ENCODE data around the gene POR. TPM values are rescaled to one million over a fixed set of nuclear protein-coding genes. Genes with fewer than 3 reads are reported as not detected.
A peak's percentile ranks its signal among the peaks of the same experiment; 100 is the strongest.

Gene POR
- polyA plus RNA-seq, 1 donor = 67.7 TPM

GRCh38 chr7:75993689-75994387, 78.9 kb downstream of the POR start:
- H3K9me3 ChIP-seq (ENCODE audit: control insufficient read depth, low read depth, low read length) = no peaks in the 10 kb centered on the region
- H3K4me3 ChIP-seq (ENCODE audit: low read length) = peak overlapping the region; percentile 96
- peaks cover 16% of the 10 kb centered on the region for H3K4me1 ChIP-seq (ENCODE audit: control insufficient read depth, insufficient read depth, low read length)
- peak overlapping the region; percentile 74 for H3K27ac ChIP-seq (ENCODE audit: low read length)
- H3K27me3 ChIP-seq (ENCODE audit: control insufficient read depth, insufficient read depth, low read length) = no peaks in the 10 kb centered on the region
- WGBS (ENCODE audit: insufficient coverage, low lambda C conversion rate) = no CpG with 5 or more reads among the region's 40 CpGs
- DNase-seq = peak; percentile 63 to 72
- H3K36me3 ChIP-seq (ENCODE audit: control insufficient read depth, insufficient read depth, low read length) = peaks cover 21% of the 10 kb centered on the region

GRCh38 chr7:75994388-75995051, 79.6 kb downstream of the POR start, which contains the start of gene TMEM120A:
Gene TMEM120A, minus strand, starts transcription at chr7:75994595. Its CDS starts 25 bp downstream, at chr7:75994570.
- Histone ChIP-seq H3K4me3 (ENCODE audit: low read length) (peak within 1 kb of the TSS; percentile 96), H3K36me3 (ENCODE audit: control insufficient read depth, insufficient read depth, low read length) (peaks cover 23% of the 10 kb centered on the region), H3K27me3 (ENCODE audit: control insufficient read depth, insufficient read depth, low read length) (no peaks in the 10 kb centered on the region), H3K27ac (ENCODE audit: low read length) (peak within 1 kb of the TSS; percentile 74), H3K9me3 (ENCODE audit: control insufficient read depth, low read depth, low read length) (no peaks in the 10 kb centered on the region), H3K4me1 (ENCODE audit: control insufficient read depth, insufficient read depth, low read length) (peaks cover 16% of the 10 kb centered on the region)
- DNase-seq = peak; percentile 89 to 91
- no CpG with 5 or more reads among the region's 51 CpGs for WGBS (ENCODE audit: insufficient coverage, low lambda C conversion rate)

GRCh38 chr7:75995052-75995471, 80.1 kb downstream of the POR start:
- Histone ChIP-seq H3K36me3 (ENCODE audit: control insufficient read depth, insufficient read depth, low read length) (peaks cover 25% of the 10 kb centered on the region), H3K27me3 (ENCODE audit: control insufficient read depth, insufficient read depth, low read length) (no peaks in the 10 kb centered on the region), H3K4me3 (ENCODE audit: low read length) (peak overlapping the region; percentile 96), H3K27ac (ENCODE audit: low read length) (peak overlapping the region; percentile 42), H3K9me3 (ENCODE audit: control insufficient read depth, low read depth, low read length) (no peaks in the 10 kb centered on the region), H3K4me1 (ENCODE audit: control insufficient read depth, insufficient read depth, low read length) (peaks cover 16% of the 10 kb centered on the region)
- no CpG with 5 or more reads among the region's 11 CpGs for WGBS (ENCODE audit: insufficient coverage, low lambda C conversion rate)
- no peak for DNase-seq

- Histone ChIP-seq H3K4me1 (ENCODE audit: control insufficient read depth, insufficient read depth, low read length) (peaks cover 14% of the 10 kb centered on the region), H3K9me3 (ENCODE audit: control insufficient read depth, low read depth, low read length) (no peaks in the 10 kb centered on the region), H3K27me3 (ENCODE audit: control insufficient read depth, insufficient read depth, low read length) (no peaks in the 10 kb centered on the region), H3K27ac (ENCODE audit: low read length) (no peak overlapping the region), H3K36me3 (ENCODE audit: control insufficient read depth, insufficient read depth, low read length) (peaks cover 30% of the 10 kb centered on the region), H3K4me3 (ENCODE audit: low read length) (no peak overlapping the region)
- no peak for DNase-seq
- no CpG with 5 or more reads among the region's 5 CpGs for WGBS (ENCODE audit: insufficient coverage, low lambda C conversion rate)
Measured at GRCh38 chr7:75995996-75996395, 81.0 kb downstream of the POR start.

- Histone ChIP-seq H3K36me3 (ENCODE audit: control insufficient read depth, insufficient read depth, low read length) (peaks cover 32% of the 10 kb centered on the region), H3K27ac (ENCODE audit: low read length) (no peak overlapping the region), H3K4me1 (ENCODE audit: control insufficient read depth, insufficient read depth, low read length) (peaks cover 13% of the 10 kb centered on the region), H3K9me3 (ENCODE audit: control insufficient read depth, low read depth, low read length) (no peaks in the 10 kb centered on the region), H3K27me3 (ENCODE audit: control insufficient read depth, insufficient read depth, low read length) (no peaks in the 10 kb centered on the region), H3K4me3 (ENCODE audit: low read length) (no peak overlapping the region)
- no CpG with 5 or more reads among the region's 4 CpGs for WGBS (ENCODE audit: insufficient coverage, low lambda C conversion rate)
- no peak for DNase-seq
Measured at GRCh38 chr7:75996476-75996875, 81.5 kb downstream of the POR start.

- no peak for DNase-seq
- H3K4me3 ChIP-seq (ENCODE audit: low read length) = no peak overlapping the region
- H3K27ac ChIP-seq (ENCODE audit: low read length) = no peak overlapping the region
- no CpG with 5 or more reads among the region's 1 CpG for WGBS (ENCODE audit: insufficient coverage, low lambda C conversion rate)
- peaks cover 39% of the 10 kb centered on the region for H3K36me3 ChIP-seq (ENCODE audit: control insufficient read depth, insufficient read depth, low read length)
- H3K27me3 ChIP-seq (ENCODE audit: control insufficient read depth, insufficient read depth, low read length) = no peaks in the 10 kb centered on the region
- H3K9me3 ChIP-seq (ENCODE audit: control insufficient read depth, low read depth, low read length) = no peaks in the 10 kb centered on the region
- peaks cover 11% of the 10 kb centered on the region for H3K4me1 ChIP-seq (ENCODE audit: control insufficient read depth, insufficient read depth, low read length)
Measured at GRCh38 chr7:75998038-75998437, 83.1 kb downstream of the POR start.

GRCh38 chr7:76000566-76000965, 85.6 kb downstream of the POR start:
- no peak for DNase-seq

GRCh38 chr7:76002139-76002538, 87.2 kb downstream of the POR start:
- WGBS (ENCODE audit: insufficient coverage, low lambda C conversion rate) = 100% methylated on average over 1 of the region's 6 CpGs
- no peak overlapping the region for H3K4me3 ChIP-seq (ENCODE audit: low read length)
- H3K4me1 ChIP-seq (ENCODE audit: control insufficient read depth, insufficient read depth, low read length) = no peaks in the 10 kb centered on the region
- H3K27ac ChIP-seq (ENCODE audit: low read length) = no peak overlapping the region
- no peak for DNase-seq
- no peaks in the 10 kb centered on the region for H3K9me3 ChIP-seq (ENCODE audit: control insufficient read depth, low read depth, low read length)
- peaks cover 48% of the 10 kb centered on the region for H3K36me3 ChIP-seq (ENCODE audit: control insufficient read depth, insufficient read depth, low read length)
- H3K27me3 ChIP-seq (ENCODE audit: control insufficient read depth, insufficient read depth, low read length) = no peaks in the 10 kb centered on the region

More at GRCh38 chr7:76000566-76000965, 85.6 kb downstream of the POR start:
- H3K4me3 ChIP-seq (ENCODE audit: low read length) = no peak overlapping the region
- no peak overlapping the region for H3K27ac ChIP-seq (ENCODE audit: low read length)
- peaks cover 55% of the 10 kb centered on the region for H3K36me3 ChIP-seq (ENCODE audit: control insufficient read depth, insufficient read depth, low read length)
- no peaks in the 10 kb centered on the region for H3K9me3 ChIP-seq (ENCODE audit: control insufficient read depth, low read depth, low read length)
- no peaks in the 10 kb centered on the region for H3K27me3 ChIP-seq (ENCODE audit: control insufficient read depth, insufficient read depth, low read length)
- no peaks in the 10 kb centered on the region for H3K4me1 ChIP-seq (ENCODE audit: control insufficient read depth, insufficient read depth, low read length)
- WGBS (ENCODE audit: insufficient coverage, low lambda C conversion rate) = no CpG with 5 or more reads among the region's 11 CpGs

- H3K4me1 ChIP-seq (ENCODE audit: control insufficient read depth, insufficient read depth, low read length) = no peaks in the 10 kb centered on the region
- no peak overlapping the region for H3K4me3 ChIP-seq (ENCODE audit: low read length)
- H3K9me3 ChIP-seq (ENCODE audit: control insufficient read depth, low read depth, low read length) = no peaks in the 10 kb centered on the region
- DNase-seq = no peak
- H3K36me3 ChIP-seq (ENCODE audit: control insufficient read depth, insufficient read depth, low read length) = peaks cover 48% of the 10 kb centered on the region
- no peak overlapping the region for H3K27ac ChIP-seq (ENCODE audit: low read length)
- no CpG with 5 or more reads among the region's 3 CpGs for WGBS (ENCODE audit: insufficient coverage, low lambda C conversion rate)
- H3K27me3 ChIP-seq (ENCODE audit: control insufficient read depth, insufficient read depth, low read length) = no peaks in the 10 kb centered on the region
Measured at GRCh38 chr7:76002822-76003221, 87.9 kb downstream of the POR start.

GRCh38 chr7:76003351-76003750, 88.4 kb downstream of the POR start:
- Histone ChIP-seq H3K27me3 (ENCODE audit: control insufficient read depth, insufficient read depth, low read length) (no peaks in the 10 kb centered on the region), H3K4me1 (ENCODE audit: control insufficient read depth, insufficient read depth, low read length) (no peaks in the 10 kb centered on the region), H3K4me3 (ENCODE audit: low read length) (no peak overlapping the region), H3K9me3 (ENCODE audit: control insufficient read depth, low read depth, low read length) (no peaks in the 10 kb centered on the region), H3K36me3 (ENCODE audit: control insufficient read depth, insufficient read depth, low read length) (peaks cover 46% of the 10 kb centered on the region), H3K27ac (ENCODE audit: low read length) (no peak overlapping the region)
- no CpG with 5 or more reads among the region's 10 CpGs for WGBS (ENCODE audit: insufficient coverage, low lambda C conversion rate)
- no peak for DNase-seq
